T-helper 2 cell (primary cell): ENCODE measurements around the gene EHD4.

Experiments
- DNase-seq, 5 experiments: peaks; one replicate each; pipeline versions ENCODE4 v3.0.0 to v3.0.0-alpha.2; 2012 to 2022

The EHD4 gene

DNA sequence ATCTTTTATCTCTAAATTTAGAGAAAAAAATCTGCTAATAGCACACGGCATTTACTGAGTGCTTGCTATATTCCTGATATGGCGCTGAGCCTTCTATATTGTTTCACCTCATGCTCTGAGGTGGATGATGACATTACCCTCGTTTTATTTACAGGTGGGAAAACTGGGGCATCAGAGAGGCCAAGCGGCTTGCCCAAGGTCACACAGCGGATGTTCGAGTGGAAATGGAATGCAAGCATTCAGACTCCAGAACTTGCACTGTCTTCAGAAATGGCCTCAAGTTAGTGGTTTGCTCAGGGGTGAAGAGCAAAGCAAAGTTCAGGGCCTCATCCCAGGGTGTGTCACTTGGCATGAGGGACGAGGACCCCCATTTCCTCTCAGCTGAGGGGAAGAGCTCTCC lies 17.3 kb downstream of the EHD4 start:
- DNase-seq, result no peak

- DNase-seq, result no peak
These were observed 18.3 kb downstream of the EHD4 start for GRCh38 chr15:41954036-41954435.

DNA sequence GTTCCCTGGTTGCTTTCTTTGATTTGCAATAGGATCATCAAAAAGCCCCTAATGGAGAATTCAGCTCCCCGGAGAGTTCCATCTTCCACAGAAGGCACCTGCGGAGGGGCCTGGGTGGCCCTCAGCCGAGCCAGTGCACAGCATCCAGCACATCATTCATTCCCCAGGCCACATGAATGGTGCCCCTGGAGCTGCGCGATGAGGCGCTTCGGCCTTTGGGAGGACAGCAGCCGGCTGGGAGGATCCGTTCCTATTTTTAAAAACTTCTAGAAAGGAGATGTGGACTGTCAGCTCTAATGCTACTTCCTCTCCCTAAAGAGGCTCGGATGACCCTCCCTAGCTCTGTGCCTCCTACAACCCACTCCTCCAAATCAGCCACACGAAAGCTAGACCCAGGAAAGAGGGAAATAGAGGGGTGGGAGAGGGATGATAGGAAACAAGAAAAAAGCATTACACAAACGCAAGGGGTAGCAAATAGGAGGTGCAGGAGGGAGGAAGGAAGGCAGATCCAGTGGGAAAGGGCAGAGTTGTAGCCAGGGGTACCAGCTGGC lies 20.3 kb downstream of the EHD4 start:
- no peak for DNase-seq

DNA sequence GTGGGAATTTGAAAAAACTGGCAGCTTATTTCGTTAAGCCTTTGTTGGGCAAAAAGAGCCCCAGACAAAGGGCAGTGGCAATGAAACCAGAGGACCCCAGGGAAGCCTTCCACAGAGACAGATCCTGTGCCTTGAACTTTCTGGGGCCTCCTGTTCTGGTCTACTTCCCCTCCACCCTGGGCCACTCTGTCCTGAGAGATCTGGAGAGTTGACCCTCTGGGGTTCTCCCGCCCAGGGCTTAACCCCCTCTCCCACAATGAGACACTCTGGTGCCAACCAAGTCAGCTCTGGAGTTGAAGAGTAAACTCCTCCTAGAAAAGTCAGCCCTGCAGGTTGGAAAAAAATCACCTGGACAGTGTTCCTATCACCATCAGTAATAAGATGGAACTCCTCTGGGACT lies 20.8 kb downstream of the EHD4 start:
- DNase-seq, result no peak

DNA sequence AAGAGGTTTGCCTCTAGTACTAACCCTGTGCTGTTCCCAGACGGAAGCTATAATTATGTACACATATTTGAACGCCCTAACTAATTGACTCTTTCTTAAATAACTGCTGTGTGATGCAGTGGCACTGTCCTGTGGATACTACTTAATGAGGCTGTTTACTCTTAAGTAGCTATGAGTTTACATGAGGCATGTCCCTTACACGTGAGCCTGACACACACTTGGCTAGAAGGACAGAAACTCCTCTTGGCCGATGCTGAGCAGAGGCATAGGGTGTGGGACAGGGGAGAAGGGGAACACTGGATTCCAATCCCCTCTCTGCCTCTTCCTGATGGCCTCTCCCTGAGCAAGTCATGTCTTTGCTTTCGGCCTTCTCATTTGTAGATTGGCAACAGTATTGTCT lies 21.9 kb downstream of the EHD4 start:
- DNase-seq, result no peak

GRCh38 chr15:41950127-41950483 lies 22.3 kb downstream of the EHD4 start:
- no peak for DNase-seq

- no peak for DNase-seq
These were observed 22.8 kb downstream of the EHD4 start for GRCh38 chr15:41949401-41950126.

- no peak for DNase-seq
These were observed 23.9 kb downstream of the EHD4 start for GRCh38 chr15:41948490-41948889.

GRCh38 chr15:41946970-41947369 lies 25.4 kb downstream of the EHD4 start:
- no peak for DNase-seq

GRCh38 chr15:41945731-41946130 lies 26.6 kb downstream of the EHD4 start:
- DNase-seq, result no peak

- DNase-seq, result no peak
These were observed 27.1 kb downstream of the EHD4 start for GRCh38 chr15:41945221-41945620.

GRCh38 chr15:41944313-41944940 lies 27.9 kb downstream of the EHD4 start:
- no peak for DNase-seq

- no peak for DNase-seq
These were observed 28.6 kb downstream of the EHD4 start for GRCh38 chr15:41943543-41944312.

DNA sequence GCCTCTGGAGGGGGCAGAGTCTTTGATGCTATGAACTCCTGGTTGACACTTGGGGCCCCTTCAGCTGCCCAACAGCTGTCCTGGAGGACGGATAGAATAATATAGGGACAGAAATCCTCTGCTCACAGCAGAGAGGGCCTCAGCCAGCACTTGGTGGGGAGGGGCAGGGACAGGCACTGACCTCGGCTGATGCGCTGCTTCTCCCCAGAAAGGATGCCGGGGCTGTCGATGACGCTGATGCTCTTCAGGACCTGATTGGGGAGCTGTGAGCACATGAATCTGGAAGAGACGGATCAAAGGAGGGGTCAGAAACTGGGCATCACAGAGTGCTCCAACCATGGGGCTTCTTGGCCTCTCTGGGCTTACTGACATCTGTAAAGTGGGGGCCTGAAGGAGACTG lies 29.5 kb downstream of the EHD4 start:
- DNase-seq, result no peak

DNA sequence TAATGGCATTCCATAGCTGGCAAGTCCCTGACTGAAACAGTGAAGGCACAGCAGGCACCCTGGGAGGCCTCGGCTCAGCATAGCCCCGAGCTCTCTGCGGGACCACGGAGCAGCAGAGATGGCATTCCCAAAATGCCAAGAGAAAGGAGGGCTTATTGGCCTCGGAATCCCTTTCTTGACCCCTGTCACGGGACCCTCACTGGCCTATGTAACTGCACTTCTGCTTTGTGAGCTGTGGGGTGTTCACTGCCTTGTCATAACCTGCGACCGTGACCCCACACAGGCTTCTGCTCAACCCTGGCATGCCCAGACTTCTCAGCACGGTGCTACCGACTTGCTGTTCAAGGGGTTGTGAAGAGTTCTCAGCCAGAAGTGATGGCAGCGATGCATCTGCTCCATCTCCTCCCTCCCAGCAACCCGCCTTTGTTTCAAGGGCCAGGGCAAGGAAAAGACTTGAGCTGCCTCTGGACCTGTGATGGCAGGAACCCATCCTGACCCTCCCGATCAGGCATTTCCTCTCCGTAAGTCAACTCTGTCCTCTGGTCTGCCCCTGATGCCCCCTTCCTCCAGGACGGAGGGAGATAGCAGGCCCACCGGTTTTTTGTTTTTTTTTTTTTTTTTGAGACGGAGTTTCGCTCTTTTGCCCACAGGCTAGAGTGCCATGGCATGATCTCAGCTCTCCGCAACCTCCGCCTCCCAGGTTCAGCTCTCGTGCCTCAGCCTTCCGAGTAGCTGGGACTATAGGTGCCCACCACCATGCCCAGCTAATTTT lies 30.5 kb downstream of the EHD4 start:
- DNase-seq, result no peak

DNA sequence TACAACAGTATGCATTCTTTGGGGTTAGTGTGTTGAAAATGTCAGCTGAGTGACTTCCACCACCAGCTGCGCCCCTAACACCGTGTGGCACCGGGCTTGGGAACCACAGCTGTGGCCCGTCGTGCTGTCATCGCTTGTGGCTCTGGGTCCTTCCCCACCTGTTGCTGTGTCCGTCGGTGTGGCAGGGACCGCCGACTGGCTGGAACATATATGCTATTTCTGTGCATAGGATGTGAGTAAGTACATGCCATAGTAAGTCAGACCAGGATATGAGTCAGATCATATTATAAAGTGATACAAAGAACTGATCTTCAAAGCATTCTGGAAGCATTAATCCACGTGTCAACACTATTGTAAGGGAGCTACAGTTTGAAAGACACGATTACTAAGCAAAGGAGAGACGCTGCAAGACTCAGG lies 31.9 kb downstream of the EHD4 start:
- DNase-seq, result peak in 3 of 5 experiments; percentile 23 to 60 (median 23)

DNA sequence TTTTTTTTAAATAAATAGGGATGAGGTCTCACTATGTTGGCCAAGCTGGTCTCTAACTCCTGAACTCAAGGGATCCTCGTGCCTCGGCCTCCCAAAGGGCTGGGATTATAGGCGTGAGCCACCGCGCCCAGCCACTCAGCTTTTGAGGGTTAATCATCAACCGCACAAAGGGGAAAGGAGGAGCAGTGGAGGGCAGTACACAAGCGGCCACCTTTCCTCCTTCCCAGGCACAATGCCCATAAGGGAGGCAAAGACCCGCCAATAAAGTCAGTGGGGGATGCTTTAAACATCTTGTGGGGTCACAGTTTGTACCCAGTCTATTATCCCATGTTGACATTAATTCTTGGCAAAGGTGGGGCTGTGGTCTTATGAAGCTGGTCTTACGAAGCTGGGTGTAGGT lies 32.4 kb downstream of the EHD4 start:
- DNase-seq, result no peak

- no peak for DNase-seq
These were observed 34.8 kb downstream of the EHD4 start for GRCh38 chr15:41937568-41937923.

GRCh38 chr15:41936649-41937567 lies 35.4 kb downstream of the EHD4 start:
- peak; percentile 49 to 94 (median 75) for DNase-seq

GRCh38 chr15:41936155-41936554 lies 36.2 kb downstream of the EHD4 start:
- no peak for DNase-seq

DNA sequence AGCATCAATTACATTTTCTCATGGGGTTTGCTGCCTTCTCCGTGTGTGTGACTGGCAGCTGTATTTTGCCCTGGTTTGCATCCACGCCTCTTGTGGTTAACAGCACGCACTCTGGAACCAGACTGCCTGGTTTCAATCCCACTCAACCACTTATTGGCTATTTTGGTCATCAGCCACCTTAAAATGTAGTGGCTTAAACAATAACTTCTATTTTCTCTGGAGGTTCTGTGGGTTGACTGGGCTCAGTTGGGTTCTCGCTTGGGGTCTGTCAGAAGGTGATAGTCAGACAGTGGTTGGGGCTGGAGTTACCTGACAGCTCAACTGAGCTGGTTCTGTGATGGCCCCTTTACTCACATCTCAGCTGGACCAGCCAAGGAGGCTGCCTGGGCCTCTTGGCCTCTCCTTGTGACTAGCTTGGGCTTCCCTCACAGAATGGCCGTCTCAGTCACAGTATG lies 36.8 kb downstream of the EHD4 start:
- peak in 2 of 5 experiments; percentile 34 to 73 for DNase-seq

DNA sequence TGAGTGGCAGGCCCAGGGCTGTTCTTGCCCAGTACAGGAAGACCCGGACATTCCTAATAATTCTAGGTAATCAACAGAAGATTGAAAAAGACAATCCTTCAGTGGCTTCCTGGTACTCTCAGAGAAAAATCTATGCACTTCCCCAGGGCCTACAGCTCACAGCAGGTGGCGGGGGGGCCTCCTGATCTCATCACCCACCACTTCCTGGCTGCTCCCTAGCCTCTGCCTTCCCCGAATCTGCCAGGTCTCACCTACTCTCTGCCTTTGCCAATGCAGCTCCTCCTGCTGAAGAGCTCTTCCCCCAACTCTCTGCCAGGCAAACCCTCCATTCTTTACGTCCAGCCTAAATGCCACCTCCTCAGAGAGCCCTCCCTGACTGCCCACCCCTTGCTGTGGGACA lies 37.5 kb downstream of the EHD4 start:
- peak; percentile 42 to 89 (median 75) for DNase-seq
